ENCODE results near the gene FAM89B. TPM values are rescaled to one million over a fixed set of nuclear protein-coding genes. Genes with fewer than 3 reads are reported as not detected.
A peak's percentile ranks its signal among the peaks of the same experiment; 100 is the strongest.

The FAM89B gene
- total and polyA plus RNA-seq, 2 of the 8 experiments (the other 6 are each of a cell fraction or from before 2014, with no cell fraction given) = 15.8 to 32.4 TPM

- no peaks in the 10 kb centered on the region for H3K79me1 ChIP-seq (ENCODE audit: low read depth, low read length)
- H4K8ac ChIP-seq (ENCODE audit: extremely low read depth, insufficient read depth, low read length) = peak overlapping the region; percentile 90
- peaks cover 0 to 9% (median 1%) of the 10 kb centered on the region in 4 experiments; a peak in 5 of 7 replicates for H3K4me1 ChIP-seq (replicated peaks in 1 of 4; ENCODE audit: control insufficient read depth in 3 of 4, insufficient read depth in 4 of 4, low read length in 3 of 4)
- H2BK15ac ChIP-seq (ENCODE audit: low read length) = peak overlapping the region; percentile 72; the same call in 1 of the 2 replicates
- H4K20me1 ChIP-seq (replicated peaks in 1 of 2; ENCODE audit: control insufficient read depth in 1 of 2, insufficient read depth in 2 of 2, low read length in 2 of 2) = peaks cover 3 to 18% of the 10 kb centered on the region in 2 experiments
- H2BK120ac ChIP-seq (replicated peaks; ENCODE audit: low read depth, low read length) = no peak overlapping the region
- H3K4me3 ChIP-seq (ENCODE audit: extremely low read depth in 1 of 4, insufficient read depth in 2 of 4, low read depth in 3 of 4, low read length in 4 of 4) = peak overlapping the region; percentile 32 to 68 (median 46)
- H2AK5ac ChIP-seq (ENCODE audit: low read depth, low read length) = no peak overlapping the region
- no peak overlapping the region for H3K56ac ChIP-seq (replicated peaks; ENCODE audit: insufficient read length, low read depth, low read length)
- H3K23me2 ChIP-seq (ENCODE audit: low read depth, low read length) = peaks cover 19% of the 10 kb centered on the region
- H3K4ac ChIP-seq (replicated peaks; ENCODE audit: insufficient read length, low read depth, low read length) = no peak overlapping the region
- H3K4me2 ChIP-seq (ENCODE audit: insufficient read depth in 1 of 2, low read depth in 2 of 2, low read length in 2 of 2) = peak overlapping the region; percentile 64 to 89
- no peak for FAIRE-seq
- H2BK12ac ChIP-seq (ENCODE audit: low read depth, low read length) = peak overlapping the region; percentile 71; the same call in 1 of the 2 replicates
- H3K27ac ChIP-seq (ENCODE audit: low read depth, low read length) = no peak overlapping the region
- peak overlapping the region in 2 of 4 experiments; percentile 16 to 43; a peak in 1 of 7 replicates for H3K9ac ChIP-seq (replicated peaks in 1 of 4; ENCODE audit: extremely low read depth in 1 of 4, low read depth in 3 of 4, low read length in 3 of 4)
- no peak overlapping the region; the same call in 1 of the 2 replicates for H2AFZ ChIP-seq (ENCODE audit: low read length)
- H3K79me2 ChIP-seq (ENCODE audit: control insufficient read depth in 1 of 2, insufficient read depth in 2 of 2, low read length in 2 of 2) = no peaks in the 10 kb centered on the region
- H3K18ac ChIP-seq (ENCODE audit: extremely low read depth, low read length) = peak overlapping the region; percentile 95
- H4K5ac ChIP-seq (ENCODE audit: insufficient read length, low read depth, low read length) = peak overlapping the region; percentile 89
- no peak overlapping the region for H2BK20ac ChIP-seq (ENCODE audit: low read length)
- peaks cover 0 to 4% (median 0%) of the 10 kb centered on the region in 4 experiments; a peak in 3 of 8 replicates for H3K36me3 ChIP-seq (ENCODE audit: control insufficient read depth in 2 of 4, insufficient read depth in 4 of 4, low read length in 3 of 4)
- no peak overlapping the region for H3K23ac ChIP-seq (ENCODE audit: insufficient read length)
- WGBS, 2 experiments (ENCODE audit: extremely low coverage in 1 of 2, insufficient coverage in 1 of 2, insufficient read length in 1 of 2, insufficient replicate concordance in 2 of 2, low coverage in 1 of 2, low lambda C conversion rate in 2 of 2, missing lambda C conversion rate in 1 of 2) = 5% methylated on average over 28 of the region's 78 CpGs; no CpG with 5 or more reads in 1 of the 2 experiments
- peak in 1 of 2 experiments; percentile 98 for DNase-seq (ENCODE audit: low read depth in 1 of 2, low spot score in 2 of 2)
- H3K14ac ChIP-seq (ENCODE audit: insufficient read length) = no peak overlapping the region
- ChIA-PET POLR2A (ENCODE audit: partially characterized antibody) (interaction anchor here (0.6 to 5.2 kb wide), 26 partner anchors 8 to 662 kb away, joined by 3 to 62 read pairs (median 3); partner anchors contain the start of genes EHBP1L1, EHD1, FAM89B and MALAT1), CTCF (ENCODE audit: partially characterized antibody) (interaction anchor here (0.6 to 10.5 kb wide), 36 partner anchors 8 to 382 kb away, joined by 3 to 284 read pairs (median 4); partner anchors contain the start of genes EHBP1L1, FAM89B, KCNK7 and LTBP3)
- H2BK5ac ChIP-seq (ENCODE audit: low read depth, low read length) = peak overlapping the region; percentile 78
- no peaks in the 10 kb centered on the region for H3K9me3 ChIP-seq (ENCODE audit: insufficient read depth in 2 of 2, low read depth in 1 of 2, low read length in 1 of 2)
- peaks cover 0 to 37% (median 21%) of the 10 kb centered on the region in 4 experiments; a peak in 6 of 7 replicates for H3K27me3 ChIP-seq (replicated peaks in 1 of 4; ENCODE audit: control insufficient read depth in 3 of 4, extremely low read depth in 1 of 4, insufficient read depth in 3 of 4, low read length in 3 of 4)
- H4K91ac ChIP-seq (replicated peaks; ENCODE audit: insufficient read length, low read length) = no peak overlapping the region
- TF ChIP-seq TEAD4 (IDR thresholded peaks at IDR 0.05; ENCODE audit: low read depth, low read length) = peak; percentile 75
- peak in 2 of 3 experiments; percentile 75 to 88; a peak in 3 of 4 replicates for TF ChIP-seq CTCF (IDR thresholded peaks at IDR 0.05; ENCODE audit: control extremely low read depth in 1 of 3, insufficient read depth in 1 of 3, low read depth in 1 of 3, low read length in 3 of 3)
- peak; percentile 77 for TF ChIP-seq KDM4A (IDR thresholded peaks at IDR 0.05; ENCODE audit: low read depth, low read length, severe bottlenecking)
- TF ChIP-seq PHF8 (conservative IDR thresholded peaks at IDR 0.05; ENCODE audit: low read depth, low read length) = peak; percentile 73
- TF ChIP-seq KDM1A (IDR thresholded peaks at IDR 0.05; ENCODE audit: borderline replicate concordance, low read length) = no peak; the same call in 1 of the 2 replicates
- no peak for TF ChIP-seq SRF (IDR thresholded peaks at IDR 0.05; ENCODE audit: low read depth, low read length)
- no peak for TF ChIP-seq SP1 (IDR thresholded peaks at IDR 0.05; ENCODE audit: low read depth, low read length)
- TF ChIP-seq MAX (IDR thresholded peaks at IDR 0.05) = peak; percentile 63
Measured at GRCh38 chr11:65540290-65541092, 31.8 kb upstream of the FAM89B start.

All from H1 (cell line).